Brain pericyte (primary cell): ENCODE data around the gene OR2G3.

Experiments
- DNase-seq: peaks from one replicate; pipeline ENCODE4 v3.0.0-alpha.2; 2012; ENCODE audit warnings: low read depth, low spot score

OR2G3 gene

DNA sequence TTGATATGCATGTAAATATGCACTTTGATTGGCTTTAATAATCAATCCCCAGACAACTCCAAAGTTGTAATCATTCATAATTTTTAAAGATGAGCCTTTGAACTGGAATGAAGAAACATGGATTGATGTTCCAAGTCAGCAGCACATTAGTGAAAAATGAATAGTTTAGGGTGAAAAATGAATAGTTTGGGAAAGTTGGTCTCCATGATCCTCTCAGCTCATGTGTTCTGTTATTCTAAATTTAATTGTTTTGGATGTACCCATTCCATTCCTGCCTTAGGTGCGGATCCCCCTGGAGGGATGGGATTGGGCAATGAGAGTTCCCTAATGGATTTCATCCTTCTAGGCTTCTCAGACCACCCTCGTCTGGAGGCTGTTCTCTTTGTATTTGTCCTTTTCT, at the start of gene OR2G3:
Gene OR2G3, plus strand, starts transcription at position 301 of the 400 bp plus-strand sequence. Its CDS starts 0 bp downstream, at position 301.
- DNase-seq, result no peak

DNA sequence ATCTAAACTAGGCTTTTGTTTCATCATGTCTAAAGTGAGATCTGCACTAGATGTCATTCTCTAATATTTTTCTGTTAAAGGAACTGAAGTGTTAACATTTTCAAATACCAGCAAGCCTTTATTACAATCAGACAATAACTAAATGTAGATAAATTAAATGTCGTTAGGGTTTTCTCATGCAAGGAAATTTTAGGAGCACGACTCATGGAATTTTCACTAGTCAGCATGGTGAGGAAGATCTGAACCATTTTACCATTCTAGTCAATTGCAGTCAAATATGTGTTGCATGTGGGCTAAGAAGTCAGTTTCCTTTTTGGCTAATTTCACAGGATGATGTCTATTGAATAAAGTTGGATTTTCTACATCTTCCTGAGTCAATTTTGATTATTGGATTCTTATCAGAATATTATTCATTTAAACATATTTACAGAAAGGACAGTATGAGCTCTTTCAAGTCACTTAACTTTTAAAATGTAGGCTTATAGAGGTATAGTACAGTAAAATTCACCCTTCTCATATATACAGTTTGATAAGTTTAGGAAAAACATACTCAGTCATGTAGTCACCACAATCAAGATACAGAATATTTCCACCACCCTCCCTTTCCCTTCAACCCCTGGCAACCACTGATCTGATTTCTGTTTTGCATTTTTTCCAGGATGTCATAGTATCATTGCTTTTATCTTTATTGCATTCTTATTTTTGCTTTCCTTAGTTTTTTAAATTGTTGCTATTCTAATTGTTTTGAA, 47.3 kb upstream of the OR2G3 start:
- no peak for DNase-seq

DNA sequence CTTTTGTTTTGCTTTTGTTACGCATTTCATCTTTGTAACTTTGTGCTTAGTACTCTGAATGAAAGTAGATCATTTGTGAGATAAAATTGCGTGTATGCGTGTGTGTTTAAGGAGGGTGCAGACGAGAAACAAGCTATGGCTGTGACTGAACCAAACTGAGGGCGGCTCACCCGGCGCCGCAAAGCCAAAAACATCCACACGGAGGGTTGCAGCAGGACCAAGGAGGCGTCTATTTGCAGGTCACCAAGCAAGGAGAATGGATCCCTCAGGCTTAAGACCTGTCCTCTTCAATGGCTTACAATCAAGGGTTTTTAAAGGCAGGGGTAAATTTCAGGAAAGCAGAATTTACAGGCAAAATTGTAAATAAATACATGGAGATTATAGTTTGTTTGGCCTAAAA, 43.7 kb upstream of the OR2G3 start:
- DNase-seq, result no peak

GRCh38 chr1:247562198-247562597, 43.2 kb upstream of the OR2G3 start:
- DNase-seq, result no peak

GRCh38 chr1:247574236-247574635, 31.1 kb upstream of the OR2G3 start:
- no peak for DNase-seq

DNA sequence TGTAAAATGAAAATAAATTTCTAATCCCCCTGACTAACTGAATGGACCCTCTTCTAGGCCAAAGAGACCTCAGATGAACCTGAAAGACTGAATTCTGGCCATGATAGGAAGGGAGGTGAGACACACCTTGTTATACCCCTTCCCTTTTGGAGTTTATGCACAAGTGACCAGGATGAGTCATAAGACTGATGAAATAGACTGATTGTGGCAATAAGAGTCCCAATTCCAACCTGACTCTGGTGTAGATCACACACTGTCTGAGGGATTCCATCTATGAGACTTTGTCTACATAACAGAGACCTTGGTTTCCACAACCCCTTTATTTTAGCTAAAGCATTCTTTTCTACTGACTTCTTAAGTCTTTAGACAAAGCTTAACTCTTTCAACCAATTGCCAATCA, 30.7 kb upstream of the OR2G3 start:
- DNase-seq, result no peak

DNA sequence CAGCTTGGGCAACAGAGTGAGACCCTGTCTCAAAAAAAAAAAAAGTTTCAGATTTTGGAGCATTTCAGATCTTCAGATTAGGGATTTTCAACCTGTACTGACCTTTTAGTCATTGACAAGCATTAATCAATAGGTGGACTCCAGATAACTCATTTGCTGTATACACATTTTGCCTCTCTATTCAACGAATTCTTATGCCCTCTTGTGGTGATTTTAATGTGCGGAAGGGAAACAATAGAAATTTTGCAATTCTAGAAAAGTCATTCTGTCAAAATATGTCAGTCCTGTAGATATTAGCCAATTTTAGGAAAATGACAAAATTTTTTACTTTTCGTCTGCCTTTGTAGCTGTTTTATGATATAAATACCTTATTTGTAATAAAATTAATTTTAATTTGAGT, 28.9 kb upstream of the OR2G3 start:
- no peak for DNase-seq

DNA sequence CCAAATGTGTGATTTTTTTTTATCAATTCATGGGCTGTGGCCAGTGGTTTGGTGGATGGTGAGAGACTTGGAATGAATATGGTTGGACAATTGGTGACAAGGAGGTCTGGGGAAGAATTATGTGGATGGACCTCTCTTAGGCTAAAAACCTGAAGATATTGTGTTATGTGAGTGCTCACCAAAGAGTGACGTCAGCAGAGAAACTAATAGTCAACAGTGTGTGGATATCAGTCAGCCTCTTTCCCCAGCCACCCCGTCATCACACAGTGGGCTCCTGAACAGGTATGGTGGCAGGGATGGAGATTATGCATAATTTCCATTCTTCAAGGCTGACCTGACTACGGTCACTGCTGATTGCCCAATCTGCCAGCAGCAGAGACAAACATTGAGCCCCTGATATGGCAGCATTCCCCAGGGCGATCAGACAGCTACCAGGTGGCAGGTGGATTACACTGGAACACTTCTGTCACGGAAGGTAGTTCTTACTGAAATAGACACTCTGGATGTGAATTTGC, 26.4 kb upstream of the OR2G3 start:
- no peak for DNase-seq

DNA sequence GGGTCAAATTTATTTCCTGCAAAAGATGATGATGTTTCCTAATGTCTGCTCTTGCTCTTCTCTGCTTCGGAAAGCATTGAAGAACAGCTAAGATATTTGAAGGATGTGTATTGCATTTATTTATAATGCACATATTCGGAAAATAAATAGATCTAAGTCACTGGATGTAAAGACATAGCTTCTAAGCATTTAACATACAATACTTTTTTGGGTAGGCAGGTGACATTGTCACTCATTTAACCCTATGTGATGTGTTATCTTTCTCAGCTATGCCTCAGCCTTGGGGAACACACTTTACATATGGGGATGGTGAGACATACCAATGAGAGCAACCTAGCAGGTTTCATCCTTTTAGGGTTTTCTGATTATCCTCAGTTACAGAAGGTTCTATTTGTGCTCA, 17.3 kb upstream of the OR2G3 start, which contains the start of gene OR2G2:
Gene OR2G2, plus strand, starts transcription at position 301 of the 400 bp plus-strand sequence. Its CDS starts 0 bp downstream, at position 301.
- DNase-seq, result no peak

GRCh38 chr1:247613405-247613804, 8.0 kb downstream of the OR2G3 start:
- no peak for DNase-seq

DNA sequence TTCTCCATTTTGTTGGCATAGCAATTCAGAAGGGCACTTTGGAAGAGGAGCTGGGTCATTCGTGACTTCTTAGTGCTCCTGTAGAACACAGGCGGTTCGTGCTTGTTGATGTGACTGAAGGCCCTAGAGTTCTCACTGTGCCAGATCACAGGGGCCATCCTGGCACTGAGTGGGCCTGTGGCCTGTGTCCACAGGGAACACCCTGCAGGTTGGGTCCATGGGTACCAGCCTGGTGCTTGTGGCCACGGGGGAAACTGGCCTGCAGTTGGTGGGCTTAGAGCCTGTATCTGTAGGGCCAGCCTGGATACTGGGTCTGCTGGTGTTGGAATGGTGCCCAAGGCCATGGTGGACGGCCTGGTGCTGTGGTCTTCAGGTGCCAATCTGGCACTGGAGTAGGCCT, 9.2 kb downstream of the OR2G3 start:
- no peak for DNase-seq

DNA sequence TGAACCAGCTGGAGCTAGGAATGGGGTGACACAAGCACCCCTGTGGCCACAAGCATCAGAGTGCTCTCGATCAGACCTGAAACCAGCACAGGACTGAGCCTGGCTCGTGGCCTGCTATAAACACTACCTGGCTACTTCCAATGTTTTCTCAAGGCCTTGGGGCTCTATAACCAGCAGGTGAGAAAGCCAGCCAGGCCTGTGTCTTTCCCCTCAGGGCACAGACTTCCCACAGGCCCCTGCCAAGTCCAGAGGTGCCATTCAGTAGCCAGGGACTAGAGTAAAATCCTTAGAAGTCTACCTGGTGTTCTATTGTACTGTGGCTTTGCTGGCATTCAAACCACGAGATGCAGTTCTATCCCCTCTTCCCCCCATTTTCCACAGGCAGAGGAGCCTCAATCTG, 22.6 kb downstream of the OR2G3 start:
- no peak for DNase-seq

DNA sequence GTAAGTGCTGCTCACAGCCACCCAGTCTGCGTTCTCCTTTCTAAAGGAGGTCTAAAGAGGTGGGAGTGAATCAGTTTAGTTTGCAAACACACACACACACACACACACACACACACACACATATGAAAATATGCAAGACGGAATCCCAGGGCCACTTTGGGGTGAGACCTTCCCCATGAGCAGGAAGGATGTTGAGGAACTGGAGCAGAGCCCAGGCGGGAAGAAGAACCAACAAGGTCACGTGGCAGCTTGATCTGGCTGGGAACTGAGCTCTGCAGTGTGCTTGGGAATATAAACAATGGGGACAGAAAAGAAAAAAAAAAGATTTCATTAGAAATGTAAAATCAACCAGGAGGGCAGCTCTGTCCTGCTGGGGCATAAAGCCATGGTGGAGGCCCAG, 32.6 kb downstream of the OR2G3 start:
- DNase-seq, result no peak

- DNase-seq, result no peak
Measured at GRCh38 chr1:247638781-247639180, 33.4 kb downstream of the OR2G3 start.

DNA sequence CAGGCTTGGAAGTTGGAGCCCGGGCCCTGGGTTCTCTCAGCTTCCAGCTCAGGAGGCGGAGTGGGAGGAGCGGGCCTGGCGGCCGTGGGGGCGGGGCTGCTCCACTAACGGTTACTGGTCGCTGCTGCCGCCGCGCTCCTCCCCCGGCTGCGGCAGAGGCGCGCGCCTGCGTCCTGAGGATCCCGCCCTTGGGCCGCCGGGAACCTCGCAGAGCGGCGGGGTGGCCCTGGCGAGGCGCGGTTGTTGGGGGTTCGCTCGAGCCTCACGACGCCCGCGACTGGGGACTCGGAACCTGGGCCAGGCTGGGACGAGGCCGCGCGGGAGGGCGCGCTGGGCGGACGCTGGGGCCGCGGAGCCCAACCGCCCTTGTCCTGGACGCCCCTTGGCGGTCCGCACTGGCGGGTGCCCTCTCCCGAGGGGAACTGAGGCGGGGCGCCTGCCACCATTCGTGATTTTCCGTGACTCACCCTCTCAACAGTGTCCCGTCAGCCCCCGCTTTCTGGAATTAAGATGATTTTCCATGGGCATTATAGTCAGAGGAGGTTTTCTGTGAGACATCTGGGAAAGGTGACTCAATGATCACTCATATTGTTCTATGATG, 34.1 kb downstream of the OR2G3 start:
- no peak for DNase-seq

- DNase-seq, result no peak
Measured at GRCh38 chr1:247642742-247643141, 37.4 kb downstream of the OR2G3 start.

DNA sequence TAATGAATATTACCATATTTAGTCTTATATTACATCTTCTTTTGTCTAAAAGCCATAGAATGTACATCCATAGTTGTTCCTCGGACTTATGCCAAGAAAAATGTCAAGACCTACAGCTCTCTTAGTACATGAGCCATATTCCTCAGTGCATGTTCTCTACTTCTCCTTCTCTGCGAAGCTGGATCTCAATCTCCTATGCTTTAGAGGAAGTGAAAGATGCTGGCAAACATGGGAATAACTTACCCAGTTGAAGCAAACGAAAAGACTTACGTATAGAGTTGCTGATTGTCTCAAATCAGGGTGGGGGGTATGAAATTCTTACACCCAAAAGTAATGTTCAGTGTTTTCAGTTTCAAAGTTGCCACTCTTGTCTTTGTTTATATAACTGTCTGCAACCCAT, 41.5 kb downstream of the OR2G3 start:
- no peak for DNase-seq

- DNase-seq, result no peak
Measured at GRCh38 chr1:247647864-247648263, 42.5 kb downstream of the OR2G3 start.

DNA sequence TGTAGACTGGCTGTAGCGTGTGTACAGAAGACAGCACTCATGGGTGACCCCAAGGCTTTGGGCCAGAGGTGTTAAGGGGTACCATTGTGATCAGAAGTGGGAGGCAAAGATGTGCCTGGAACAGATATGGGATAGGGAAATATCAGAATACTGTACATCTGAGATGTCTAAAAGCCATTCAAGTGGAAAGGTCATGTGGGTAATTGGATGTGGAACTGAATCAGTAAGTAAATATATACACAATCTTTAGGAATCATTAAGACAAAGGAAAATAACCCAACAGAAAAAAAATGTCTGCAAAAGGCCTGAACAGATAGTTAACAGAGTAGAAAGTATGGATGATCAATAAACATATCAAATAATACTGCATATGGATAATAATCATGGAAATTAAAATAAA, 47.7 kb downstream of the OR2G3 start:
- no peak for DNase-seq
